GM20431 (cell line): ENCODE data around the gene MAVS.
"Not testable (repeated sequence)": the region's sequence is repeated elsewhere in the genome, so short reads cannot be mapped to it uniquely, and the experiment has no call there.

Experiments
- in situ Hi-C: fragments of 300-500 bp; cut with MseI, MboI; formaldehyde crosslinking; loops from one replicate; pipeline ENCODE4 v1.15.0; 2020; ENCODE audit warnings: low sequenced_read_pairs; ENCODE audit not compliant: unreplicated experiment

MAVS gene

GRCh38 chr20:3843990-3844619, 2.5 kb upstream of the MAVS start:
- in situ Hi-C loops, result not testable (repeated sequence)

GRCh38 chr20:3846378-3846739, 275 bp upstream of the MAVS start:
- in situ Hi-C loops, result no loop called here

GRCh38 chr20:3847429-3847940, 851 bp downstream of the MAVS start:
- in situ Hi-C loops, result no loop called here

GRCh38 chr20:3848565-3848964, 1.9 kb downstream of the MAVS start:
- in situ Hi-C loops, result no loop called here

- in situ Hi-C loops, result no loop called here
Observed at GRCh38 chr20:3854462-3854871, 7.8 kb downstream of the MAVS start.

GRCh38 chr20:3857405-3857804, 10.8 kb downstream of the MAVS start:
- in situ Hi-C loops, result no loop called here

- in situ Hi-C loops, result no loop called here
Observed at GRCh38 chr20:3858689-3859088, 12.1 kb downstream of the MAVS start.

GRCh38 chr20:3861191-3861590, 14.6 kb downstream of the MAVS start:
- in situ Hi-C loops, result no loop called here

- in situ Hi-C loops, result no loop called here
Observed at GRCh38 chr20:3862333-3862732, 15.7 kb downstream of the MAVS start.

GRCh38 chr20:3863317-3863716, 16.7 kb downstream of the MAVS start:
- in situ Hi-C loops, result no loop called here

GRCh38 chr20:3864518-3864917, 17.9 kb downstream of the MAVS start:
- in situ Hi-C loops, result no loop called here

- in situ Hi-C loops, result no loop called here
Observed at GRCh38 chr20:3865152-3865886, 18.7 kb downstream of the MAVS start.

- in situ Hi-C loops, result no loop called here
Observed at GRCh38 chr20:3865887-3866407, 19.3 kb downstream of the MAVS start.

GRCh38 chr20:3866464-3866863, 19.8 kb downstream of the MAVS start:
- in situ Hi-C loops, result no loop called here

- in situ Hi-C loops, result no loop called here
Observed at GRCh38 chr20:3867802-3868201, 21.2 kb downstream of the MAVS start.

- in situ Hi-C loops, result no loop called here
Observed at GRCh38 chr20:3869839-3870634, 23.4 kb downstream of the MAVS start.

GRCh38 chr20:3871550-3872265, 25.1 kb downstream of the MAVS start:
- in situ Hi-C loops, result no loop called here

- in situ Hi-C loops, result no loop called here
Observed at GRCh38 chr20:3873507-3873906, 26.9 kb downstream of the MAVS start.

GRCh38 chr20:3874194-3874844, 27.7 kb downstream of the MAVS start:
- in situ Hi-C loops, result no loop called here
